ENCODE measurements around the gene UPK3A.

UPK3A gene

DNA sequence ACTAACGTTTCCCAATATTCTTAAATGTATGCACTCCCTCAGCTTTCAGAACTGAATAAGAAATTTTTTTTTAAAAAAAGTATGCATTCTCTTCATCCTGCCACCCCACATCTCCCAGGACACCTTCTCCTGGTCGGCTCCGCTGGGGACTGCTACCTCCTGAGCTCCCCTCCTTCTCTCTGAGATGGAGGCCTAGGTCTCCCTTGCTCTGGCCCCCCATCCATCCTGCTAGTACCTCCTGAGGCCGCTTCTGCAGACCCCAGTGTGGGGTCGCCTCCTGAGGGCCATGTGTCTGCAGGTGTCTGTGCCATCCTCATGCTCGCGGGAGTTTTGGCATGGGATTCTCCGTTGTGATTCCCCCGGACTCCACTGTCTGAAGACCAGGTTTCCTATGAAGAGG is 52.8 kb downstream of the UPK3A start:
- H3K9ac ChIP-seq (ENCODE audit: low read depth in 1 of 2, low read length in 2 of 2), result no peak overlapping the region
- no peaks in the 10 kb centered on the region for H3K27me3 ChIP-seq (ENCODE audit: control insufficient read depth in 2 of 2, insufficient read depth in 2 of 2, low read length in 2 of 2)

DNA sequence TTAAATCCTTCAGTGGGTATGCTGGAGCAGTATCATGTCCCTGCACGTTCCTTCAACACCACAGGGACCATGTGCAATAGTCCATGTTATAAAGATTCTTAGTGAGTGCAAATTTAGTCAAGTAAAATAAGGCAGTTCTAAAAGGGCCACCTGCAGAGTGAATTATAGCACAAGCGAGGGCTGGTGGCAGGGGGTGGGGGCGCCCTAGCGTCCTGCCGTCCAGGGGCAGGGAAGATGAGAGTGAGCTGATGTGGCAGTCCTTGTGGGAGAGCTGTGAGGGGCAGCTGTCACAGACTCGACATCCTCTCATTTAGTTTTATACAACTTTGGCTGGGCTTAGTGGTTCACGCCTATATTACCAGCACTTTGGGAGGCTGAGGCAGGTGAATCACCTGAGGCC is 54.0 kb downstream of the UPK3A start:
- peaks cover 6 to 7% of the 10 kb centered on the region in 2 donors for H3K4me1 ChIP-seq (ENCODE audit: control insufficient read depth in 2 of 2, insufficient read depth in 2 of 2, low read length in 2 of 2)
- H3K36me3 ChIP-seq (ENCODE audit: control insufficient read depth in 2 of 2, insufficient read depth in 2 of 2, low read length in 2 of 2), result peaks cover 44 to 49% of the 10 kb centered on the region in 2 donors
- H3K9me3 ChIP-seq (ENCODE audit: control insufficient read depth in 2 of 2, low read length in 2 of 2), result no peaks in the 10 kb centered on the region

More for the DNA sequence above, 52.8 kb downstream of the UPK3A start:
- H3K9me3 ChIP-seq (ENCODE audit: control insufficient read depth in 2 of 2, low read length in 2 of 2), result no peaks in the 10 kb centered on the region
- no peak overlapping the region for H3K4me3 ChIP-seq (ENCODE audit: low read length in 2 of 2)
- H3K27ac ChIP-seq (ENCODE audit: low read depth in 2 of 2, low read length in 2 of 2), result no peak overlapping the region
- H3K36me3 ChIP-seq (ENCODE audit: control insufficient read depth in 2 of 2, insufficient read depth in 2 of 2, low read length in 2 of 2), result peaks cover 44 to 49% of the 10 kb centered on the region in 2 donors
- H3K4me1 ChIP-seq (ENCODE audit: control insufficient read depth in 2 of 2, insufficient read depth in 2 of 2, low read length in 2 of 2), result peaks cover 6 to 7% of the 10 kb centered on the region in 2 donors

DNA sequence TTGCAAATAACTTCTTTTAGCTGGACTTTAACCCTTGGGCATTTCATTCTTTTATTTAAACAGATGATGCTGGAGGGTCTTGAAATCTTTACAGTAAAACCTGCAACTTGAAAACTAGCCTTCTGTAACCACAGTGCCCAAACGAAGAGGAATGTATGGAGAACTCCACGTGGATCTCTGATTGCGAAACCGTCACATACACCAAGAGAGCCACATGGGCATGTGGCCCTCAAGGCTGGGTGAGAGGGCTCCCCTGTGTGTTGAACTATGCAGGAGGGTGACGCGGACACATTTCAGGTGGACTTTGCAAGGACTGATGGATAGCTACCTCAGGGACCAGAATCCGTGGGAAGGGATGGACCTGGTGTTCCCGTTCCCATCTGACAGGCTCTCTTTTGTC is 55.6 kb downstream of the UPK3A start:
- Histone ChIP-seq H3K27me3 (ENCODE audit: control insufficient read depth in 2 of 2, insufficient read depth in 2 of 2, low read length in 2 of 2) (no peaks in the 10 kb centered on the region), H3K36me3 (ENCODE audit: control insufficient read depth in 2 of 2, insufficient read depth in 2 of 2, low read length in 2 of 2) (peaks cover 32 to 39% of the 10 kb centered on the region in 2 donors), H3K9me3 (ENCODE audit: control insufficient read depth in 2 of 2, low read length in 2 of 2) (no peaks in the 10 kb centered on the region), H3K4me3 (ENCODE audit: low read length in 2 of 2) (no peak overlapping the region), H3K27ac (ENCODE audit: low read depth in 2 of 2, low read length in 2 of 2) (no peak overlapping the region), H3K4me1 (ENCODE audit: control insufficient read depth in 2 of 2, insufficient read depth in 2 of 2, low read length in 2 of 2) (peaks cover 6 to 7% of the 10 kb centered on the region in 2 donors), H3K9ac (ENCODE audit: low read depth in 1 of 2, low read length in 2 of 2) (no peak overlapping the region)

More for the DNA sequence above, 54.0 kb downstream of the UPK3A start:
- no peaks in the 10 kb centered on the region for H3K27me3 ChIP-seq (ENCODE audit: control insufficient read depth in 2 of 2, insufficient read depth in 2 of 2, low read length in 2 of 2)
- no peak overlapping the region for H3K4me3 ChIP-seq (ENCODE audit: low read length in 2 of 2)
- H3K27ac ChIP-seq (ENCODE audit: low read depth in 2 of 2, low read length in 2 of 2), result no peak overlapping the region
- no peak overlapping the region for H3K9ac ChIP-seq (ENCODE audit: low read depth in 1 of 2, low read length in 2 of 2)

DNA sequence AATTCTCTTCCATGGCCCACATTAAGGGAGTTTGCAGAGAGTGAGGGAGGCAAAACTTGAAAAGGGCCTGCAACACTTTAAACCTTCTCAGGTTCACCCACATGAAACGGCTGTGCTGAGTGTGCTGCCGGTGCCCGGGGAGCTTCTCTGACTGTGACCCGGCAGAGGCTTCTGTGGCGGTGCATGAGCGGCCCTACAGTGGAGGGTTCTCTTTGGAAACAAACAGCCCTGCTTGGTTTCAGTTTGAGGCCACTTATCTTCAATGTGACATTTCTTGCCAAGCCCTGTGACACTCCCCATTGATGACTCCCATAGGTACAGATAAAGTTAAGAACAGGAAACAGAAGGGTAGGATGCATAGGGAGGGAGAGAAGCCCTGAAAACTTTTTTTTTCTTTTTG is 56.7 kb downstream of the UPK3A start:
- Histone ChIP-seq H3K9ac (ENCODE audit: low read depth in 1 of 2, low read length in 2 of 2) (no peak overlapping the region), H3K4me3 (ENCODE audit: low read length in 2 of 2) (no peak overlapping the region), H3K27ac (ENCODE audit: low read depth in 2 of 2, low read length in 2 of 2) (no peak overlapping the region), H3K9me3 (ENCODE audit: control insufficient read depth in 2 of 2, low read length in 2 of 2) (no peaks in the 10 kb centered on the region), H3K36me3 (ENCODE audit: control insufficient read depth in 2 of 2, insufficient read depth in 2 of 2, low read length in 2 of 2) (peaks cover 21 to 28% of the 10 kb centered on the region in 2 donors), H3K27me3 (ENCODE audit: control insufficient read depth in 2 of 2, insufficient read depth in 2 of 2, low read length in 2 of 2) (no peaks in the 10 kb centered on the region), H3K4me1 (ENCODE audit: control insufficient read depth in 2 of 2, insufficient read depth in 2 of 2, low read length in 2 of 2) (peaks cover 6% of the 10 kb centered on the region in 2 donors)

DNA sequence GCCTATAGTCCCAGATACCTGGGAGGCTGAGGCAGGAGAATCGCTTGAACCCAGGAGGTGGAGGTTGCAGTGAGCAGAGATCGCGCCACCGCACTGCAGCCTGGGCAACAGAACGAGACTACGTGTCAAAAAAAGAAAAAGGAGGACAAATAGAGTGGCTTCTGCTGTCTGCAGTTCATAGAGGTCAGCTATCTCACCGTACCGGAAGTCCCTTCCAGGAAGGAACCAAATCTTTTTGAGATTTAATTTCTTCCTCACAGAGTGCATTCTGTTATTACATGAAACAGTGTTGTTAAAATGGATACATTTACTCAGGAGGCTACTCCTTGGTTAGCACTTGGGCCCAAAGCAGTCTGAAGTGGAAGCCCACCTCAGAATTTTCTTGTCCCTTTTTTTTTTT is 58.4 kb downstream of the UPK3A start:
- Histone ChIP-seq H3K4me1 (ENCODE audit: control insufficient read depth in 2 of 2, insufficient read depth in 2 of 2, low read length in 2 of 2) (no peaks in the 10 kb centered on the region), H3K27ac (ENCODE audit: low read depth in 2 of 2, low read length in 2 of 2) (no peak overlapping the region), H3K27me3 (ENCODE audit: control insufficient read depth in 2 of 2, insufficient read depth in 2 of 2, low read length in 2 of 2) (no peaks in the 10 kb centered on the region), H3K9ac (ENCODE audit: low read depth in 1 of 2, low read length in 2 of 2) (no peak overlapping the region), H3K36me3 (ENCODE audit: control insufficient read depth in 2 of 2, insufficient read depth in 2 of 2, low read length in 2 of 2) (peaks cover 19 to 23% of the 10 kb centered on the region in 2 donors), H3K9me3 (ENCODE audit: control insufficient read depth in 2 of 2, low read length in 2 of 2) (no peaks in the 10 kb centered on the region), H3K4me3 (ENCODE audit: low read length in 2 of 2) (no peak overlapping the region)

DNA sequence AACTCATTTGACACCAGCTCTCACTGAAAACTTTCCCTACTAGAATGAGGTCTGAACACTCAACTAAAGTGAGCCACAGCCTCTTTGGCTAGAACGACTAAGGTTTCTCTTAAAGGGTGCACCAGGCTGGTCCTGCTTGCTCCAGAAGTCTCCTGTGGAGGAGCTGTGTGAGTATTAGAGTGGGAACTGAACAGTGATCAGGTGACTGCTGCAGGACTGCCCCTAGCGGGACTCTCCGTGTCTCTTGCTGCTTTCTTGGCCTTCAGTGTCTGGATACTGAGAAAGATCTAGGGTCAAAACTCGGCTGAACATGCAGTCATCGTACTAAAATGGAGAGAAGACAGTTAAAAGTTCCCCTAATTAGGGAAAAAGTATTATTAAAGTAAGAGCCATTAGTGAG is 59.6 kb downstream of the UPK3A start:
- no peaks in the 10 kb centered on the region for H3K4me1 ChIP-seq (ENCODE audit: control insufficient read depth in 2 of 2, insufficient read depth in 2 of 2, low read length in 2 of 2)
- H3K36me3 ChIP-seq (ENCODE audit: control insufficient read depth in 2 of 2, insufficient read depth in 2 of 2, low read length in 2 of 2), result peaks cover 17 to 19% of the 10 kb centered on the region in 2 donors
- no peak overlapping the region for H3K27ac ChIP-seq (ENCODE audit: low read depth in 2 of 2, low read length in 2 of 2)
- H3K9me3 ChIP-seq (ENCODE audit: control insufficient read depth in 2 of 2, low read length in 2 of 2), result no peaks in the 10 kb centered on the region
- no peak overlapping the region for H3K4me3 ChIP-seq (ENCODE audit: low read length in 2 of 2)
- no peaks in the 10 kb centered on the region for H3K27me3 ChIP-seq (ENCODE audit: control insufficient read depth in 2 of 2, insufficient read depth in 2 of 2, low read length in 2 of 2)
- no peak overlapping the region for H3K9ac ChIP-seq (ENCODE audit: low read depth in 1 of 2, low read length in 2 of 2)
